ENCODE measurements around the gene MRPS18B. TPM values are rescaled to one million over a fixed set of nuclear protein-coding genes. Genes with fewer than 3 reads are reported as not detected.

The MRPS18B gene
- total and polyA plus RNA-seq, 2 donors (not counting 1 experiment from before 2014, with no cell fraction given) = 35.9 to 38.8 TPM

- Histone ChIP-seq H3K36me3 (replicated peaks in 1 of 2; ENCODE audit: control extremely low read depth in 1 of 2, control insufficient read depth in 1 of 2, extremely low read depth in 1 of 2, insufficient read depth in 2 of 2, low read length in 1 of 2) (peaks cover 9 to 52% of the 10 kb centered on the region in 2 experiments), H3K4me2 (replicated peaks; ENCODE audit: low read depth, low read length, poor library complexity, severe bottlenecking) (peak overlapping the region; percentile 72), H3K27me3 (replicated peaks in 1 of 4; ENCODE audit: control extremely low read depth in 1 of 4, control insufficient read depth in 3 of 4, insufficient read depth in 4 of 4, low read length in 3 of 4) (no peaks in the 10 kb centered on the region), H3K27ac (ENCODE audit: low read length in 2 of 2) (peak overlapping the region; percentile 99), H4K20me1 (ENCODE audit: control insufficient read depth, insufficient read depth, low read length, poor library complexity, severe bottlenecking) (no peaks in the 10 kb centered on the region), H2AFZ (ENCODE audit: insufficient read depth, low read depth, low read length, poor library complexity, severe bottlenecking) (peak overlapping the region; percentile 82), H3K79me2 (ENCODE audit: control insufficient read depth, insufficient read depth, low read length) (peaks cover 71% of the 10 kb centered on the region), H3K4me3 (ENCODE audit: control extremely low read depth in 1 of 5, extremely low read depth in 1 of 5, insufficient read depth in 1 of 5, low read depth in 2 of 5, low read length in 4 of 5) (peak overlapping the region; percentile 77 to 98 (median 94)), H3K9me3 (ENCODE audit: control extremely low read depth in 1 of 3, control insufficient read depth in 2 of 3, insufficient read depth in 1 of 3, low read length in 2 of 3) (no peaks in the 10 kb centered on the region), H3K9ac (ENCODE audit: low read length) (peak overlapping the region; percentile 100), H3K4me1 (ENCODE audit: control insufficient read depth in 2 of 2, insufficient read depth in 2 of 2, low read length in 2 of 2) (peaks cover 22 to 27% of the 10 kb centered on the region in 2 donors)
- TF ChIP-seq, protein P1, sequence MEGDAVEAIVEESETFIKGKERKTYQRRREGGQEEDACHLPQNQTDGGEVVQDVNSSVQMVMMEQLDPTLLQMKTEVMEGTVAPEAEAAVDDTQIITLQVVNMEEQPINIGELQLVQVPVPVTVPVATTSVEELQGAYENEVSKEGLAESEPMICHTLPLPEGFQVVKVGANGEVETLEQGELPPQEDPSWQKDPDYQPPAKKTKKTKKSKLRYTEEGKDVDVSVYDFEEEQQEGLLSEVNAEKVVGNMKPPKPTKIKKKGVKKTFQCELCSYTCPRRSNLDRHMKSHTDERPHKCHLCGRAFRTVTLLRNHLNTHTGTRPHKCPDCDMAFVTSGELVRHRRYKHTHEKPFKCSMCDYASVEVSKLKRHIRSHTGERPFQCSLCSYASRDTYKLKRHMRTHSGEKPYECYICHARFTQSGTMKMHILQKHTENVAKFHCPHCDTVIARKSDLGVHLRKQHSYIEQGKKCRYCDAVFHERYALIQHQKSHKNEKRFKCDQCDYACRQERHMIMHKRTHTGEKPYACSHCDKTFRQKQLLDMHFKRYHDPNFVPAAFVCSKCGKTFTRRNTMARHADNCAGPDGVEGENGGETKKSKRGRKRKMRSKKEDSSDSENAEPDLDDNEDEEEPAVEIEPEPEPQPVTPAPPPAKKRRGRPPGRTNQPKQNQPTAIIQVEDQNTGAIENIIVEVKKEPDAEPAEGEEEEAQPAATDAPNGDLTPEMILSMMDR (IDR thresholded peaks at IDR 0.05) = no peak
- no peak for TF ChIP-seq EZH2 (IDR thresholded peaks at IDR 0.05; ENCODE audit: borderline replicate concordance, insufficient read depth, low read depth, low read length, poor library complexity, severe bottlenecking)
- Mint-ChIP-seq H3K4me3 (peak overlapping the region; percentile 92), H3K27me3 (no peaks in the 10 kb centered on the region), H3K27ac (peak overlapping the region; percentile 100), H3K9me3 (ENCODE audit: insufficient read depth) (no peaks in the 10 kb centered on the region), H3K4me1 (peaks cover 27% of the 10 kb centered on the region)
- ATAC-seq (ENCODE audit: low read depth) (no peak), DNase-seq (no peak)
- ChIA-PET CTCF (interaction anchor here (0.7 to 2.4 kb wide), 13 partner anchors 8 to 113 kb away, joined by 3 to 9 read pairs (median 4); partner anchors contain the start of gene MDC1), POLR2A (interaction anchor here (0.6 to 2.0 kb wide), 13 partner anchors 8 to 502 kb away, joined by 3 to 12 read pairs (median 8); partner anchors contain the start of genes ABCF1, ATAT1, GNL1 and MDC1)
- WGBS (ENCODE audit: insufficient coverage) = 40% methylated on average over 1 of the region's 8 CpGs
- intact Hi-C loops (cut with micrococcal nuclease) = loop anchor here (5.0 to 10.0 kb wide), 2 partner anchors 289 to 736 kb away; partner anchors contain the start of genes GTF2H4 and HLA-B
Measured at GRCh38 chr6:30618270-30618797, 694 bp downstream of the MRPS18B start.

DNA sequence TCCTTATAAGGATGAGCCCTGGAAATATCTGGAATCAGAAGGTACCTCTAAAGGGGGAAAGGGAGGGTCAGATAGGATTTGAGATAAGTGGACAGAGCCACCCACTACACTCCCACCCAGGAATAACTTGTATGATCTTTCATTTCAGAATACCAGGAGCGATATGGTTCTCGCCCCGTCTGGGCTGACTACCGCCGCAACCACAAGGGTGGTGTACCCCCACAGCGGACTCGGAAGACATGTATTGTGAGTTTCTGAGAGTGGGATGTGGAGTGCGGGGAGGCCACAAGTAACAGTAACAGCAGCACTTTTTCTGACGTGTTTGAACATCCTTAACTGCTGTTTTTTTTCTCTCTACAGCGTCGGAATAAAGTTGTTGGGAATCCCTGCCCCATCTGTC is 1.9 kb downstream of the MRPS18B start:
- no peak overlapping the region for H3K27ac ChIP-seq (ENCODE audit: low read length in 2 of 2)
- no peaks in the 10 kb centered on the region for H3K9me3 Mint-ChIP-seq (ENCODE audit: insufficient read depth)

More for the DNA sequence above, 1.9 kb downstream of the MRPS18B start:
- ChIA-PET POLR2A (no interaction called here), CTCF (interaction anchor here (2.4 kb wide), 1 partner anchor 59 kb away, joined by 9 read pairs; no protein-coding TSS in a partner anchor)
- no peaks in the 10 kb centered on the region for H3K27me3 Mint-ChIP-seq
- peaks cover 10 to 15% of the 10 kb centered on the region in 2 donors for H3K4me1 ChIP-seq (ENCODE audit: control insufficient read depth in 2 of 2, insufficient read depth in 2 of 2, low read length in 2 of 2)
- H3K4me3 Mint-ChIP-seq = peak overlapping the region; percentile 92
- intact Hi-C loops (cut with micrococcal nuclease) = loop anchor here (5.0 to 10.0 kb wide), 2 partner anchors 288 to 735 kb away; partner anchors contain the start of genes GTF2H4 and HLA-B
- peaks cover 9 to 60% of the 10 kb centered on the region in 2 experiments for H3K36me3 ChIP-seq (replicated peaks in 1 of 2; ENCODE audit: control extremely low read depth in 1 of 2, control insufficient read depth in 1 of 2, extremely low read depth in 1 of 2, insufficient read depth in 2 of 2, low read length in 1 of 2)
- peaks cover 16% of the 10 kb centered on the region for H3K4me1 Mint-ChIP-seq
- H3K9ac ChIP-seq (ENCODE audit: low read length) = no peak overlapping the region
- no peak overlapping the region for H2AFZ ChIP-seq (ENCODE audit: insufficient read depth, low read depth, low read length, poor library complexity, severe bottlenecking)
- no peak overlapping the region for H3K4me2 ChIP-seq (replicated peaks; ENCODE audit: low read depth, low read length, poor library complexity, severe bottlenecking)
- no peaks in the 10 kb centered on the region for H4K20me1 ChIP-seq (ENCODE audit: control insufficient read depth, insufficient read depth, low read length, poor library complexity, severe bottlenecking)
- peaks cover 64% of the 10 kb centered on the region for H3K79me2 ChIP-seq (ENCODE audit: control insufficient read depth, insufficient read depth, low read length)
- 100% methylated on average over 10 of the region's 11 CpGs for WGBS (ENCODE audit: insufficient coverage)
- no peaks in the 10 kb centered on the region for H3K9me3 ChIP-seq (ENCODE audit: control extremely low read depth in 1 of 3, control insufficient read depth in 2 of 3, insufficient read depth in 1 of 3, low read length in 2 of 3)
- H3K27me3 ChIP-seq (replicated peaks in 1 of 4; ENCODE audit: control extremely low read depth in 1 of 4, control insufficient read depth in 3 of 4, insufficient read depth in 4 of 4, low read length in 3 of 4) = no peaks in the 10 kb centered on the region
- no peak overlapping the region for H3K27ac Mint-ChIP-seq
- no peak for DNase-seq
- ATAC-seq (ENCODE audit: low read depth) = no peak
- no peak overlapping the region for H3K4me3 ChIP-seq (ENCODE audit: control extremely low read depth in 1 of 5, extremely low read depth in 1 of 5, insufficient read depth in 1 of 5, low read depth in 2 of 5, low read length in 4 of 5)
- no peak for TF ChIP-seq EZH2 (IDR thresholded peaks at IDR 0.05; ENCODE audit: borderline replicate concordance, insufficient read depth, low read depth, low read length, poor library complexity, severe bottlenecking)
- TF ChIP-seq, protein P1 (IDR thresholded peaks at IDR 0.05) = no peak
